KOPT-K1 (cell line): ENCODE measurements around the gene FRMD1.

Experiments
- H3K27ac ChIP-seq: fragments of 200-600 bp; sonication (generic); 2 replicates; pipeline ENCODE4 v1.5.1; 2016; ENCODE audit warnings: antibody characterized with exemption, mild to moderate bottlenecking, low read depth, low read length; ENCODE audit not compliant: poor library complexity, severe bottlenecking
- H3K36me3 ChIP-seq: fragments of 200-600 bp; sonication (generic); 2 replicates; pipeline ENCODE4 v1.5.1; 2017; ENCODE audit warnings: antibody characterized with exemption, mild to moderate bottlenecking, low read length, moderate library complexity; ENCODE audit not compliant: insufficient read depth
- H3K9me3 ChIP-seq: fragments of 200-600 bp; sonication (generic); 2 replicates; pipeline ENCODE4 v1.5.1; 2017; ENCODE audit warnings: antibody characterized with exemption, low read length, mild to moderate bottlenecking; ENCODE audit not compliant: insufficient read depth, poor library complexity, severe bottlenecking

The FRMD1 gene

GRCh38 chr6:168092541-168092940, 13.5 kb upstream of the FRMD1 start:
- Histone ChIP-seq H3K9me3 (peaks cover 7% of the 10 kb centered on the region), H3K36me3 (no peaks in the 10 kb centered on the region), H3K27ac (no peak overlapping the region)

GRCh38 chr6:168091381-168092264, 12.6 kb upstream of the FRMD1 start:
- Histone ChIP-seq H3K9me3 (peaks cover 7% of the 10 kb centered on the region), H3K36me3 (no peaks in the 10 kb centered on the region), H3K27ac (no peak overlapping the region)

- Histone ChIP-seq H3K9me3 (peaks cover 7% of the 10 kb centered on the region), H3K27ac (no peak overlapping the region), H3K36me3 (no peaks in the 10 kb centered on the region)
Observed at GRCh38 chr6:168090706-168091105, 11.7 kb upstream of the FRMD1 start.

GRCh38 chr6:168090064-168090690, 11.2 kb upstream of the FRMD1 start:
- H3K36me3 ChIP-seq = no peaks in the 10 kb centered on the region
- H3K9me3 ChIP-seq = peaks cover 7% of the 10 kb centered on the region
- no peak overlapping the region for H3K27ac ChIP-seq

GRCh38 chr6:168089186-168090063, 10.4 kb upstream of the FRMD1 start:
- H3K9me3 ChIP-seq = peaks cover 7% of the 10 kb centered on the region
- H3K27ac ChIP-seq = no peak overlapping the region
- no peaks in the 10 kb centered on the region for H3K36me3 ChIP-seq

- Histone ChIP-seq H3K36me3 (no peaks in the 10 kb centered on the region), H3K9me3 (peaks cover 7% of the 10 kb centered on the region), H3K27ac (no peak overlapping the region)
Observed at GRCh38 chr6:168088161-168089053, 9.4 kb upstream of the FRMD1 start.

GRCh38 chr6:168087436-168088160, 8.6 kb upstream of the FRMD1 start:
- Histone ChIP-seq H3K27ac (no peak overlapping the region), H3K9me3 (peaks cover 5% of the 10 kb centered on the region), H3K36me3 (no peaks in the 10 kb centered on the region)

GRCh38 chr6:168086616-168087015, 7.6 kb upstream of the FRMD1 start:
- H3K27ac ChIP-seq = no peak overlapping the region
- no peaks in the 10 kb centered on the region for H3K9me3 ChIP-seq
- no peaks in the 10 kb centered on the region for H3K36me3 ChIP-seq

- Histone ChIP-seq H3K36me3 (no peaks in the 10 kb centered on the region), H3K27ac (no peak overlapping the region), H3K9me3 (no peaks in the 10 kb centered on the region)
Observed at GRCh38 chr6:168086066-168086465, 7.1 kb upstream of the FRMD1 start.

- Histone ChIP-seq H3K27ac (no peak overlapping the region), H3K9me3 (no peaks in the 10 kb centered on the region)
Observed at GRCh38 chr6:168084465-168085160, 5.6 kb upstream of the FRMD1 start.

GRCh38 chr6:168083514-168083885, 4.5 kb upstream of the FRMD1 start:
- Histone ChIP-seq H3K9me3 (no peaks in the 10 kb centered on the region), H3K27ac (no peak overlapping the region), H3K36me3 (no peaks in the 10 kb centered on the region)

More at GRCh38 chr6:168084465-168085160, 5.6 kb upstream of the FRMD1 start:
- H3K36me3 ChIP-seq = no peaks in the 10 kb centered on the region

- no peaks in the 10 kb centered on the region for H3K36me3 ChIP-seq
- H3K27ac ChIP-seq = no peak overlapping the region
- H3K9me3 ChIP-seq = no peaks in the 10 kb centered on the region
Observed at GRCh38 chr6:168082860-168083513, 4.0 kb upstream of the FRMD1 start.
